HG02852 (cell line): ENCODE results near the gene ZW10.
"Not testable (repeated sequence)": the region's sequence is repeated elsewhere in the genome, so short reads cannot be mapped to it uniquely, and the experiment has no call there.

ENCODE experiments used
- ATAC-seq: cut with Tn5 transposase; IDR thresholded peaks from one replicate; pipeline ENCODE4 v1.9.1; 2021; ENCODE audit warnings: mild to moderate bottlenecking, moderate library complexity; ENCODE audit not compliant: unreplicated experiment

The ZW10 gene

DNA sequence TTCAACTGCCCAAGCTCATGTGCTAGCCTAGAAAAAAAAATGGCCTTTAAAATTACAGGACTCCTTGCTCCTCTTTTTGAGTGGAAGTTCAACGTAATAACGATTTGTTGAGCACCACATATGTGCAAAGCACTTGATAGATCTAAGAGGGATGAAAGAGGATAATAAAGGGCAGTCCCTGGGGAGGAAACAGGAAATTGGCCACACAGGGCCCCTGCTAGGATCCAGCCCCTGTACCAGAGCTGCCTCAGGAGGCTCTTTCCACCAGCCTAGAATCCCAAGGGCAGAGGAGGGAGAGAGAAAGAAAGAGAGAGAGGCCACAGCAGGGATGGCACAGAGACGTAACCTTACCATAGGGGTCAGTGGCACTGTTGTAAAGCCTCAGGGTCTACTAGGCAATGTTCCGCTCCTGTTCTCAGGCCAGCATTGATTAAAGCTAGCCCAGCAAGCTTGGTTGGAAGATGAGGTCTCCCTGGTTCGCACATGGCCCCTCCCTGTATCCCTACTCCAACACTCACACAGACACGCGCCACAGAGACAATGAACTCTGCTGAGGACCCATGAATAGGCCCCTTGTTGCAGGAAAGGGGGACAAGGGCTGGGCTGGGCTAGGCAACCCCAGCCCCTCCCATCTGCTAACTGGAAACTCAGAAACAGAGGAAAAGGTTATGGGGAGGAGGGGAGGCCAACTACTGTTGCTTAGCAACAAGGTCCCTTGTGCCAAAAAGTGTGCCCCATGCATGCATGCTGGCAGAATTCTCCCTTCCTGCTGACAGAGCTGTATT lies 67.4 kb downstream of the ZW10 start, which contains the start of gene TMPRSS5:
Gene TMPRSS5, minus strand, starts transcription at position 438 of the 785 bp plus-strand sequence. Its CDS starts 84 bp downstream, at position 354.
- no peak for ATAC-seq

DNA sequence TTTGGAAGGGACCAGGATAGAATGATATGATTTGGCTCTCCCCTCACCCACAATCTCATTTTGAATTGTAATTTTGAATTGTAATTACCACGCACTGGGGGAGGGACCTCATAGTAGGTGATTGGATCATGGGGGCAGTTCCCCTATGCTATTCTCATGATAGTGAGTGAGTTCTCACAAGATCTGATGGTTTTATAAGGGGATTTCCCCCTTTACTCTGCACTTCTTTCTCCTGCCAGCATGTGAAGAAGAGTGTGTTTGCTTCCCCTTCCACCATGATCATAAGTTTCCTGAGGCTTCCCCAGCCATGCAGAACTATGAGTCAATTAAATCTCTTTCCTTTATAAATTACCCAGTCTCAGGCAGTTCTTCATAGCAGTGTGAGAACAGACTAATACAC lies 69.9 kb downstream of the ZW10 start:
- not testable (repeated sequence) for ATAC-seq

DNA sequence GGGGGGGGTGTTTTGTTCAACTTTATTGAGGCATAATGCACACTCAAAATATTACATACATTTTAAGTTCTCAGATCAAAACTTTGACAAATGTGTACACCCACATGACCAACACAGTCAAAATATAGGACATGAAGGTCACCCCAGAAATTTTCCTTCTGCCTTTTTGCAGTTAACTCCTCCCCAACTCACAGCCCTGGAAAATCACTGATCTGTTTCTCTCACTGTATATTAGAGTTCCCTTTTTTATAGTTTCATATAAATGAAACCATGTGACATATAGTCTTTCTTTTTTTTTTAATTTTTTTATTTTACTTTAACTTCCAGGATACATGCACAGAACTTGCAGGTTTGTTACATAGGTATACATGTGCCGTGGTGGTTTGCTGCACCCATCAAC lies 72.0 kb downstream of the ZW10 start:
- ATAC-seq: no peak

DNA sequence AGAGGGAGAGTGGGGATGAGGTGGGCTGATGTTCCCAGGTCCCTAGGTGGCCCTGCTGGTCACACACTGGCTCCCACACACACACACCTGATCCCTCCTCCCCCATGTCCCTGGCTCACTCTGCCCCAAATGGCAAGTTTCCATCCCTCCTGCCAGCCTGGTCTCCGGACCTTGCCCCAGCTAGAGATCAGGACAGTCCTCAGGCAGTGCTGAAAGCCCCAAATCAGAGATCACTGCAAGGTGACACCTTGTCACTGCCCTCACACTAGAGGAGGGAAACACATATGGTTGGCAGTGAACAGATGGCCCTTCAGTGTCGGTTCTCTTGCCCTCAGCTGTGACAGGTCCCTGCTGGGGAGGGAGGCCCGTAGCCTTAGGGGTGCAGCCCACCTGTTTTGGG lies 75.0 kb downstream of the ZW10 start:
- no peak for ATAC-seq

DNA sequence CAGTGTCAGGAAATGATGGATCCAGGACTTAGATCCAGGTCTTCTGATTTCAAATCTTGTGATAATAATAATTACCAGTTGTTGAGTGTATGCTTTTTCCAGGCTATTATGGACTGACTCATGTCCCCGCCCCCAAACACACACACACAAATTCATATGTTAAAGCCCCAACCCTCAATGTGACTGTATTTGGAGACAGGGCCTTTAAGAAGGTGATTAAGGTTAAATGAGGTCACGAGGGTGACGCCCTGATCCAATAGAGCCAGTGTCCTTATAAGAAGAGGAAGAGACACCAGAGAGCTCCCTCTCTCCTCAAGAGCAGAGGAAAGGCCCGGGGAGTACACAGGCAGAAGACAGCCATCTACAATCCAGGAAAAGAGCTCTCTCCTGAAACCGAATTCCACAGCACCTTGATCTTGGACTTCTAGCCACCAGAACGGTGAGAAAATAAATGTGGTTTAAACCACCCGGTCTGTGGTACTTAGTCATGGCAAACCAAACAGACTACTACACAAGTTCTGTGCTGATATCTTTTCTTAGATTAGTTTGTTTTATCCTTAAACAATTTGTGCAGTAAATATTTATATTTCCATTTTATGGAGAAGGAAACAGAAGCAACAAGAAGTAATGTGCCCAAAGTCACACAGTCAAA lies 75.6 kb downstream of the ZW10 start:
- no peak for ATAC-seq

DNA sequence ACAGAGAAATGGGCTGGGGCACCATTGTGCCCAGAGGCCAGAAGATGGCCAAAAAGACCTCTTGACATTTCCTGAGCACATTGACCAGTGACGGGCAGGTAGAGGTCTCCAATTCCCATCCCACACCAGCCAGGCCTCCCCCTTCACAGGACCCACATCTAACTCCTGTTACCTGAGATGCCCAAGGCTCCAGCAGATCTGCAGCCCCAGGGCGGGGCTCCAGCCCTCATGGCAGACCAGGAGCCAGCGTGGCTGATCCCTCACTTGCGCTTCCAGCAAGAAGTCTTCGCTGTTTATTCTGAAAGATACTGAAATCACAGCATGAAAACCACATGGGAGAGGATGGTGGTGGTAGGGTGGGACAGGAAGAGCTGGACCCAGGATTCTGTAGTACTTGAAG lies 76.4 kb downstream of the ZW10 start:
- ATAC-seq: no peak

DNA sequence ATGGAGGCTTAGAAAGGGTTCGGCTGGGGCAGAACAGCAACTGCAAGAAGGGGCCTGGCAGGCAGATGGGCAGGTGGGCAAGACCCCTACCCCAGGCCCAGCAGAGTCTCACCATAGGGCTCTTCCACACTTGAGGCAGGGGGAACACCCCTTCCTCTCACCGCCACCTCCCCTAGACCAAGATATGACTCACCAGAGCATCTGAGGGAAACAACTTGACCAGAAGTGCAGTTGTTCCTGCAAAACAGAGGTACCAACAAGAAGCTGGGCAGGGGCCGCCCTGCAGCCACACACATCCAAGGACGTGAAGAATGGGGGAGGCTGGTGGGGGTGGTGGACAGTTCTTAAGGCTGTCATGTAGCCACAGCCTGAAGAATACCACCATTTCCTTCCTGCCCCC lies 78.3 kb downstream of the ZW10 start:
- ATAC-seq: no peak

DNA sequence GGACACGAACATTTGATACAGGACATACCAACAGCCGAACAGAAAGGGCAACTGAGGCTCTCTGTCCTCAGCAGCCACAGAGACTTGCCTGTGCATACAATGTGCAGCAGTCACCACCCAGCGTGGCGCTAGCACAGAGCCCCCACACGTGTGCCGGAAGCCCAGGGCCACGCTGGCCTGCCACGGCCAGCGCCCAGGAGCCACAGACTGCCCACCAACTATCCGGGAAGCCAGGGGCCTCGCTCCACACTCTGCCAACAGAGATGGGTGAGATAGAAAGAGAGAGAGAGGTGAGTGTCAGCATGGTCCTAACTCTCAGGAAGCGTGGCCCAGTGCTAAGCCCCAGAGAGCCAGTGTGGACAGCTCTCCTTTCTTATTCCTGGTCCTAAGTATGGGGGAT lies 79.1 kb downstream of the ZW10 start:
- ATAC-seq: no peak

DNA sequence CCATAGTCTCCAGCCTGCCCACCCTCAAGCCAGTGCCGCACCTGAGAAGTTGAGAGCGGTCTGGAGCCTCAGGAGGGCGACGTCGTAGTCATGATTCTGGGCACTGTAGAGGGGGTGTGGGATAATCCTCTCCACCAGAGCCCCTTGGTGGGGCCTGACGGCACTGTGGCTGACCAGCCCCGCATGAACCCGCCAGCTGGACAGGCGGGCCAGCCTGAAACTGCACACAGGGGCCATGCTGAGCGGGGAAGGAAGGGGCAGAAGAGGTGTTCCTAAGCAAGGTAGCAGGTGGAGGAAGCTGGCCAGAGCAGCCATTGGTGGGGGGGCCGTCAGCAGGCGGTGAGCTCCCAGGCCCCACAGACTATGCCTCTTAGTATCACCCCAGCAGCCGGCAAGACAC lies 80.5 kb downstream of the ZW10 start:
- ATAC-seq: no peak

DNA sequence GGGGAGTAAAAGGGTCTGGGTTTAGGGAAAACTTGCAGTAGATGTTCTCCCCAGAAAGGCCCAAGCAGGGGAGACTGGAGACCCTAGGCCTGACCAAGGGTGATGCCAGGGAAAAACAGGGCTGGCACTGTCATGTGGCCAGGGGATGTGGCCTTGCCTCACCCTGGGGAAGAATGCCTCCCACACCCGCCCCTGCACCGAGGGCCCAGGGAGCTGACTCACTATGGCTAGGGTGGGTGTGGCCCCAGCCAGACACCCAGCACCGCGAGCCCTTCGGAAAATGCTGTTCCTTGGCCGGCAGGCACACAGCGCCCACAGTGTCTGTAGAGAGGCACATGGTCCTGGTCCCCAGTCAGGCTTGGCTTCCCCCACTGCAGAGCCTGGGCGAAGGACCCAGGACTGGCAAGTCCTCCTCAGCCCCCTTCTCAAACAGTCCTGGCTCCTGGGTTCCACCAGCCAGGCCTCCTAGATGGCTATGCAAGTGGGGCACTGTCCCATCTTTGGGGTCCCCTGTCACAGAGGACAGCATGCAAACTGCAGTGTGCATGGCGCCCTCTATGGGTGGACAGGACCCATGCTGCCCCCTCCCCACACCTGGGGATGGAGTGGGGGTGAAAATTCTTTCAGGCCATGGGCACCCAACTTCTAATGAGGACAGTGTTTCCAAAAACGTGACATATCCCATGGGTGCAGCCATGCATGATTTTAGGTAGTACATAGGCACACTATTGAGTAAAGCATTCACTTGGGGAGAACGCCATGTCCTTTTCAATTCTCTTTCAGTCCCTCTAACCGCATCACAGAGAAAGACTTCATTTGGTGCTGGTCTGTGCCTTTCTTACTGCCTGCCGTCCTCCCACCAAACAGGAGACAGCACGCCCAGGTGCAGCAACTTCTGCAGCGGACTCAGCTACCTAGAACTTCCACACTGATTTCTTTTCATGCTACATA lies 82.6 kb downstream of the ZW10 start:
- ATAC-seq: no peak

DNA sequence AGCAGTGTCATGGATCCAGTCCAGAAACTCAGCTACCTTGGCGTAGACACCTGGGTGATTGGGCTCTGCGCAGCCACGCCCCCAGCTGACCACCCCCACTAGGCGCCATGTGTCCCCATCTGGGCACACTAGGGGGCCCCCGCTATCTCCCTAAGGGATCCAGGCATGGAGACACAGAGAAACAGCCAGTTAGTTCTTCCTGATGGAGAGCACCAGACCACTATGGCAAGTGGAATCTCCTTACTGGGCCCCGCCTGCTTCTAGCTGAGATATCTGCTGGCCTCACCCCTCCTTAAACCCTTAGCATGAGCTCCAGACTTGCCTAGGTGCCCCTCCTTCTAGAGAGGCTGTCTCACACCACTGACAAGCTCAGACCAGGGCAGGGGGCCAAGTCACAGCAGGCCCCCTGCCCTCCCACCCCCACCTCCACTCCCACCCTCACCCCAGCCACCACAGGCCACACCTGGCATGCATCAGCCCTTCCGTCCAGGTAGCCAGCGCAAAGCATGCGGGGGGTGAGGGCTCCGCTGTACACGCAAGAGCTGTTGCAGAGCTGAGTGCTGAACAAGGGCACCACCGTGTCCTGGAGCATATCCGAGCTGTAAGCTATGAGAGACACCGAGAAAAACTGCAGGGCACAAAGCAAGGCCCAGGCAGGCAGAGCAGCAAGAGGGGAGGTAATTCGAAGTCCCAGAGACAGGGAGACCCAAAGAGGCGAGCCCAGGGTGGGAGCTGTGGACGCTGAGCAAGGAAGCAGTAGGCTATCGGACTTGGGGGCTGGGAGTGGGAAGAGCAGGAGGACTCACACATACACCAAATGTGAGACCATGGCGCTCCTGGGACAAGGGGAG lies 83.5 kb downstream of the ZW10 start:
- no peak for ATAC-seq

DNA sequence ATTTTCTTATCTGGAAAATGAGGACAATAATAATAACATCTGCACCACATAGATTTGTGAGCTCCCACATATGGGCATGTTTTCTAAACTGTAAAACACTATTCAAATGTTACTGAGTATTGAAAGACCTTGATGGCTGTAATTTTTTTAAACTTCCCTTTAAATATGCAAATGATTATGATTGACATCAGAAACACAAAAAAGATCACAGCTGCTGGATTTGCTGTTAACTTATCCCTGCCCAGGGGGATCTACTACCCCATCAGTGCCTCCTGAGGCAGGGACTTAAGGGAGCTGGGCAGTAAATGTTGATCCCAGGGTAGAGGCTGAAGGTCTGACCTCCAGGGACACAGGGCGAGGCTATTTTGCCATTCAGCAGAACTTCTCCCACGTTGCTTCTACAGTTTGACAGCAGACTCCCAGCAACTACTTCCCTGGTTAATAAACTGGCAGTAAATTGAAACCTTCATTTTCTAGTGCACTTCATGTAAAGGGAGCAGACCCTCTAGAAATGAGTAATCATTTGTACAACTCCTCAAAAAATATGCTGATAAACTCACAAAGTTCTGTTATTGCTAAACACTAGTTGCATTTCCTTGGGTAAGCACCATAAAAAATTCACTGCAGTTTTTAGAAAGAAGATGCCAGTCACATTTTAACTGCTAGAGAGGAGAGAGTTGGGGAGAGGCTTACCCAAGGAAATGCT lies 87.7 kb downstream of the ZW10 start:
- ATAC-seq: no peak

DNA sequence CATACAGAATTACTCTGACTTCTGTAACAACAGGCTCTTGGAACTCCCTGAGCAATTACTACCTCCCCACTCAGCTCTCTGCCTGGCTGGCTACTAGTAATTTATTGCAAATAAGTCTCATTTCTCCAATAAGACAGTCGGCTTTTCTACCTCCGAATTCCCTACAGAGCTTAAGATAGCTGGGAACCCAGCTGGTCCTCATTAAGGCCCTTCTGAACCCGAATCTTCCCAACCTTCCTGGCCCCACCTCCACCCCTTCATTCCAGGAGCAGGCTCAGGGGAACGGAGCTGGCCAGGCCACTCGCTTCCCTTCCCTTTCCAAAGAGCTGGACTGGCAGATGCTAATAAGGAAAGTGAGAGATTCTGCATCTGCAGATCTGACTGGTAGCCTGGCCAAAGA lies 89.0 kb downstream of the ZW10 start:
- no peak for ATAC-seq

DNA sequence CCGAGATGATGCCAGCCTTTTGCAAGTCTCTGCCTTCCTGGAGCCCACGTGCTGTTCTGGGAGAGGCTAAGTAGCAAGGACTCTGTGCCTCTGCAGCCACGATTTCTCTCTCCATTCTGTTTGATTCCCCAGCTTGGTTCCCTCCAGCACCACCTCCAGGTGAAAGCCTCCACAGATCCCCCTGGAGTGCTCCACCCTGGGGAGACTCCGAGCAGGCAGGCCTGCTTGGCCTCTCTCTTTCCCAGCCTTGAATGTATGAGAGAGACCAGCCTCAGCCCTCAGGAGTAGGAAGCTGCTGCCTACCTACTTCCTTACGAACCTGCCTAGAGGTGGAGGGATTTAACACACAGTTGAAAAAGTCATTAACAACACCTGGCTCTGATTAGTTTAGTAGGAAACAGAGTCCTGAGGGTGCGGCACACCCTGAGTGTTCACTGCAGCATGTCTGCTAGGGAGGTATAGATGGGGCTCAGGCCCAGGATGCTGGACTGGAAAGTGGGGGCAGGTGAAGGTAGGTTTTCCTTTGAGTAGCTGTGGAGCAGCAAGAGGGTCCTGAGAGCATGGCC lies 89.9 kb downstream of the ZW10 start:
- ATAC-seq: no peak
